NCI-H2081 treated with DMSO at 0.1 percent for 48 hours (cell line): ENCODE measurements around the gene LIN7A.

Experiments used
- DNase-seq: peaks from one replicate; lab custom pipeline; 2025; lab: John Stamatoyannopoulos, UW

Gene LIN7A

DNA sequence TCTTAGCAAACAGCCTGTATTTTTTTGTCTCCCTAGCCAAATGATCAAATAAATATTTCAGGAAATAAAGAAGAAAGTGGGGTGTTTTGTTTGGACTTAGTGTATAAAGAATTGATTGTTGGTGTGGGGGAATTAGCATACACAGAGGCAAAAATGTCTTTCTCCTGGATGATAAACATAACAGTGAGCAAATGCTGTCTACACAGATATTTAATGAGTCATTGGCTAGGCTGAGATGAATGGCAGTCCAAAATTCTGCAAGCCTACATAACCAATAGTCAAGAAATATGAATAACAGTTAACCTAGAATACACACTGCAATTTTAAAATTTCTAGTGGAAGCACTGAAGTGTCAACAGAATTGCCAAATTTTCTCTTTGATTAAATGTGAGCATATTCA is 185.3 kb downstream of the LIN7A start:
- no peak for DNase-seq

DNA sequence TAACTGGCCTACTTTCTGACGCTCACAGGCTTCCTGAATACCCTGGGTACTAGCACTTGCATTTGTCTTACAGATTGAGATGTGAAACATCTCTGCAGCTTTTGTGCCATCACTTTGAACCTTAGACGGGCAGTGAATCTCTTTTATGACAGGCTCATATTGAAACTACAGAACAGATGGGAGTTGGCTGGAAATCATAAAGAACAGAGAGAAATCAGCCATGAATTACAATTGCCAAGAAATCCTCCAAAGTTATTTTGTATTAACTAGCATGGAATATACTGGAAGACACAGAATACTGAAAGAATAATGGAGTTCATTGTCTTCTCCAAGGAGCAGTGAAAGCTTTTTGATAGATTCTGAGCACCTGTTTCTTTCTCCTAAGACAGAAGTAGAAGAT is 188.3 kb downstream of the LIN7A start:
- DNase-seq, result no peak

DNA sequence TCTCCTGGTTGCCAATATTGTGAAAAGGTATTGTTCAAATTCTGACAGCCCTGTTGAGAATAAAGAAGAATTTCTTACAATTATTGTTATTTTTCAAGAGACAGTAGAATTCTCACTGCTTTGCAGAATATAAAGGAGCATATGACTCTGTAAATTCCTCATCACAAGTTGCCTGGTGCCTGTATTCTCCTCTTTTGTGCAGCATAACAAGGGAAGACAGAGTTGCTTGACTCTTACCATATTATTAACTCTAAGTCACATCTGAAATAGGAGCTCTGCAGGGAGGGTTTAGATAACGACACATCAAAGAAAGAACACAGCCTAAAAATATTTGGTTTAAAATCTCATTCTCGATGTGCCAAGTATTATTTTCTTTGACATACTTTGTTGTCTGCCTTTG is 189.9 kb downstream of the LIN7A start:
- no peak for DNase-seq

DNA sequence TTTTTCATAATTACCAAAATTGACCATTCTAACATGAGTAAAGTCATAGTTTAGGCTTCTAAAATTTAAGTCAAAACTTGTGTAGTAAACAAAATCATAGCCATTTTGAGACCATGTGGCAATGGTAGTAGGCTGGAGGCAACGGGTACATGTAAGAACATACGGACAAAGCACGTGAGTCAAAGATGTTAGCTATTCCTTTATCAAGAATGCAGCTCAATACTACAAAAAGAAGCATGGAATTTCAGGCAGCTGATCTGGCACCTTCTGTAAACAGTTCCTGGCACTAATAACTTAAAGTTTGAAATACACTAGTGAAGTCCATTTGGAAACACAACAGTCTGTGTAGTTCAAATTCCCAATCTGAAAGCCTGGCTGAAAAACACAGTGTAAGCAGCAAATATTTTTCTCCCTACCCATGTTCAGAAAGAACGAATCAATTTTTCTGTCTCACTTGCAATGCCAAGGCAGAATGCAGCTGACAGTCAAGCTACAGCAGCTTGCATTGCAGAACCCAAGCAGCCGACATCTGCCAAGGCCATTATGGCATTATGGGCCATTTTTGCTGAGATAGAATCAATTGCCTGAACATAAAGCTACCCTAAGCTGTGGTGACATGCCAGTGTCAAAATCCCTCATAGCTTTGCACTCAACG is 191.8 kb downstream of the LIN7A start:
- no peak for DNase-seq
